NT2/D1 (cell line): ENCODE results near the gene CYB561D2.

Experiments
- DNase-seq: peaks from one replicate; pipeline ENCODE4 v3.0.0-alpha.2; 2011; ENCODE audit warnings: low read depth, low spot score
- H3K27me3 ChIP-seq: 2 replicates; pipeline ENCODE4 v1.6.0; 2011; ENCODE audit warnings: mild to moderate bottlenecking; ENCODE audit not compliant: insufficient read length, insufficient read depth
- H3K36me3 ChIP-seq: 2 replicates; pipeline ENCODE4 v1.6.1; 2011; ENCODE audit warnings: mild to moderate bottlenecking, low read length, mixed read lengths; ENCODE audit not compliant: insufficient read depth, insufficient read length
- H3K4me1 ChIP-seq: 2 replicates; pipeline ENCODE4 v1.5.1; 2011; ENCODE audit not compliant: insufficient read depth, insufficient read length
- H3K4me3 ChIP-seq: 2 replicates; pipeline ENCODE4 v1.5.1; 2011; ENCODE audit warnings: low read depth; ENCODE audit not compliant: insufficient read length
- H3K9ac ChIP-seq: 2 replicates; pipeline ENCODE4 v1.6.0; 2011; ENCODE audit warnings: low read depth; ENCODE audit not compliant: insufficient read length
- H3K9me3 ChIP-seq: 2 replicates; pipeline ENCODE4 v1.5.1; 2011; ENCODE audit warnings: mild to moderate bottlenecking, low read length; ENCODE audit not compliant: insufficient read depth
- SUZ12 ChIP-seq: IDR thresholded peaks from 2 replicates; pipeline ENCODE4 v1.6.1; 2011; ENCODE audit not compliant: insufficient read length, insufficient read depth; ENCODE audit errors: extremely low read depth
- YY1 ChIP-seq: IDR thresholded peaks from 2 replicates; pipeline ENCODE4 v1.6.1; 2011; ENCODE audit not compliant: insufficient read length, insufficient read depth
- ZNF274 ChIP-seq: IDR thresholded peaks from 2 replicates; pipeline ENCODE4 v1.6.1; 2011; ENCODE audit warnings: mild to moderate bottlenecking, low read depth, low read length

Gene CYB561D2

GRCh38 chr3:50314816-50315215 is 35.8 kb upstream of the CYB561D2 start:
- Histone ChIP-seq H3K4me1 (peaks cover 30% of the 10 kb centered on the region), H3K4me3 (no peak overlapping the region), H3K9ac (no peak overlapping the region), H3K36me3 (peaks cover 52% of the 10 kb centered on the region), H3K27me3 (no peaks in the 10 kb centered on the region), H3K9me3 (peaks cover 1% of the 10 kb centered on the region; the same call in 1 of the 2 replicates)
- DNase-seq, result no peak
- TF ChIP-seq SUZ12, result no peak
- TF ChIP-seq ZNF274, result no peak
- TF ChIP-seq YY1, result no peak

GRCh38 chr3:50316657-50317242 is 33.9 kb upstream of the CYB561D2 start:
- Histone ChIP-seq H3K4me3 (no peak overlapping the region), H3K4me1 (peaks cover 39% of the 10 kb centered on the region), H3K36me3 (peaks cover 62% of the 10 kb centered on the region), H3K9ac (peak overlapping the region; percentile 66), H3K27me3 (no peaks in the 10 kb centered on the region), H3K9me3 (no peaks in the 10 kb centered on the region)
- DNase-seq, result no peak
- no peak for TF ChIP-seq ZNF274
- no peak for TF ChIP-seq SUZ12
- no peak for TF ChIP-seq YY1

- TF ChIP-seq YY1, result no peak
- TF ChIP-seq ZNF274, result no peak
- TF ChIP-seq SUZ12, result no peak
- H3K4me1 ChIP-seq, result peaks cover 39% of the 10 kb centered on the region
- H3K36me3 ChIP-seq, result peaks cover 62% of the 10 kb centered on the region
- DNase-seq, result no peak
- H3K27me3 ChIP-seq, result no peaks in the 10 kb centered on the region
- H3K9me3 ChIP-seq, result no peaks in the 10 kb centered on the region
- peak overlapping the region; percentile 66 for H3K9ac ChIP-seq
- no peak overlapping the region for H3K4me3 ChIP-seq
These were observed 33.4 kb upstream of the CYB561D2 start for GRCh38 chr3:50317300-50317699.

- H3K9ac ChIP-seq, result peak overlapping the region; percentile 57
- peaks cover 62% of the 10 kb centered on the region for H3K36me3 ChIP-seq
- no peaks in the 10 kb centered on the region for H3K9me3 ChIP-seq
- TF ChIP-seq SUZ12 (no peak), ZNF274 (no peak), YY1 (no peak)
- no peak overlapping the region for H3K4me3 ChIP-seq
- no peak for DNase-seq
- H3K4me1 ChIP-seq, result peaks cover 46% of the 10 kb centered on the region
- no peaks in the 10 kb centered on the region for H3K27me3 ChIP-seq
These were observed 32.5 kb upstream of the CYB561D2 start for GRCh38 chr3:50318163-50318562.

- Histone ChIP-seq H3K9ac (peak overlapping the region; percentile 57), H3K9me3 (no peaks in the 10 kb centered on the region), H3K4me3 (no peak overlapping the region), H3K27me3 (no peaks in the 10 kb centered on the region), H3K36me3 (peaks cover 65% of the 10 kb centered on the region), H3K4me1 (peaks cover 50% of the 10 kb centered on the region)
- DNase-seq, result no peak
- TF ChIP-seq SUZ12 (no peak), ZNF274 (no peak), YY1 (no peak)
These were observed 32.0 kb upstream of the CYB561D2 start for GRCh38 chr3:50318615-50319014.

- Histone ChIP-seq H3K9me3 (no peaks in the 10 kb centered on the region), H3K4me3 (no peak overlapping the region), H3K27me3 (no peaks in the 10 kb centered on the region), H3K9ac (peak overlapping the region; percentile 99), H3K4me1 (peaks cover 58% of the 10 kb centered on the region), H3K36me3 (peaks cover 71% of the 10 kb centered on the region)
- DNase-seq, result no peak
- TF ChIP-seq SUZ12 (no peak), YY1 (no peak), ZNF274 (no peak)
These were observed 31.3 kb upstream of the CYB561D2 start for GRCh38 chr3:50319181-50319893.

GRCh38 chr3:50319894-50320625 is 30.6 kb upstream of the CYB561D2 start:
- TF ChIP-seq ZNF274 (no peak), YY1 (no peak), SUZ12 (no peak)
- H3K4me3 ChIP-seq, result peak overlapping the region; percentile 87
- H3K9ac ChIP-seq, result peak overlapping the region; percentile 99
- peaks cover 71% of the 10 kb centered on the region for H3K36me3 ChIP-seq
- no peak for DNase-seq
- no peaks in the 10 kb centered on the region for H3K27me3 ChIP-seq
- no peaks in the 10 kb centered on the region for H3K9me3 ChIP-seq
- H3K4me1 ChIP-seq, result peaks cover 60% of the 10 kb centered on the region
